ENCODE data around the gene CALML5. TPM values are rescaled to one million over a fixed set of nuclear protein-coding genes. Genes with fewer than 3 reads are reported as not detected.

CALML5 gene
- total and polyA plus RNA-seq, 2 experiments from 2014 or later: not detected

- H2AFZ ChIP-seq: no peak overlapping the region
- TF ChIP-seq EZH2 (IDR thresholded peaks at IDR 0.05; ENCODE audit: insufficient read depth, poor library complexity, severe bottlenecking): no peak
- no peak for TF ChIP-seq EZH2phosphoT487 (IDR thresholded peaks at IDR 0.05; ENCODE audit: insufficient read depth, low read depth)
- H3K36me3 ChIP-seq (ENCODE audit: low read depth): no peaks in the 10 kb centered on the region
- no peak overlapping the region for H3K27ac ChIP-seq
- no peaks in the 10 kb centered on the region for H4K20me1 ChIP-seq (ENCODE audit: insufficient read depth)
- no peaks in the 10 kb centered on the region for H3K27me3 ChIP-seq (replicated peaks; ENCODE audit: insufficient read depth)
- H3K4me3 ChIP-seq: no peak overlapping the region
- no peaks in the 10 kb centered on the region for H3K9me2 ChIP-seq (ENCODE audit: insufficient read depth)
- no peaks in the 10 kb centered on the region for H3K9me3 ChIP-seq (ENCODE audit: low read depth)
- no peaks in the 10 kb centered on the region for H3K79me2 ChIP-seq (ENCODE audit: insufficient read depth)
- H3F3A ChIP-seq (ENCODE audit: insufficient read depth): no peaks in the 10 kb centered on the region
- 72 to 77% methylated on average over 8 of the region's 8 CpGs for WGBS, 2 experiments (ENCODE audit: low coverage in 1 of 2, low lambda C conversion rate in 2 of 2, missing lambda C conversion rate in 2 of 2)
- no peak for DNase-seq
- H3K9ac ChIP-seq: no peak overlapping the region
- in situ Hi-C loops (cut with MboI): no loop called here
- no peak overlapping the region for H3K4me2 ChIP-seq (ENCODE audit: unreplicated experiment)
- H3K4me1 ChIP-seq (ENCODE audit: insufficient read depth): no peaks in the 10 kb centered on the region
Observed at GRCh38 chr10:5494611-5495010, 4.8 kb downstream of the CALML5 start.

- Histone ChIP-seq H3K9me2 (ENCODE audit: insufficient read depth) (no peaks in the 10 kb centered on the region), H3K9me3 (ENCODE audit: low read depth) (no peaks in the 10 kb centered on the region)
Observed at GRCh38 chr10:5493691-5494090, 5.7 kb downstream of the CALML5 start.

GRCh38 chr10:5492929-5493576 lies 6.3 kb downstream of the CALML5 start:
- TF ChIP-seq EZH2 (IDR thresholded peaks at IDR 0.05; ENCODE audit: insufficient read depth, poor library complexity, severe bottlenecking) (no peak), EZH2phosphoT487 (IDR thresholded peaks at IDR 0.05; ENCODE audit: insufficient read depth, low read depth) (no peak)
- Histone ChIP-seq H3K4me2 (ENCODE audit: unreplicated experiment) (no peak overlapping the region), H3K27ac (no peak overlapping the region), H3K9ac (no peak overlapping the region), H3K9me2 (ENCODE audit: insufficient read depth) (no peaks in the 10 kb centered on the region), H3K36me3 (ENCODE audit: low read depth) (no peaks in the 10 kb centered on the region), H3K9me3 (ENCODE audit: low read depth) (no peaks in the 10 kb centered on the region), H3K79me2 (ENCODE audit: insufficient read depth) (no peaks in the 10 kb centered on the region), H3K4me1 (ENCODE audit: insufficient read depth) (no peaks in the 10 kb centered on the region), H4K20me1 (ENCODE audit: insufficient read depth) (no peaks in the 10 kb centered on the region), H3F3A (ENCODE audit: insufficient read depth) (no peaks in the 10 kb centered on the region), H2AFZ (no peak overlapping the region), H3K4me3 (no peak overlapping the region), H3K27me3 (replicated peaks; ENCODE audit: insufficient read depth) (no peaks in the 10 kb centered on the region)
- WGBS, 2 experiments (ENCODE audit: low coverage in 1 of 2, low lambda C conversion rate in 2 of 2, missing lambda C conversion rate in 2 of 2): 75 to 77% methylated on average over 13 of the region's 13 CpGs
- DNase-seq: no peak
- in situ Hi-C loops (cut with MboI): no loop called here

More at GRCh38 chr10:5493691-5494090, 5.7 kb downstream of the CALML5 start:
- in situ Hi-C loops (cut with MboI): no loop called here
- Histone ChIP-seq H3K27me3 (replicated peaks; ENCODE audit: insufficient read depth) (no peaks in the 10 kb centered on the region), H3K4me1 (ENCODE audit: insufficient read depth) (no peaks in the 10 kb centered on the region), H3K36me3 (ENCODE audit: low read depth) (no peaks in the 10 kb centered on the region), H3F3A (ENCODE audit: insufficient read depth) (no peaks in the 10 kb centered on the region), H3K4me3 (no peak overlapping the region), H3K79me2 (ENCODE audit: insufficient read depth) (no peaks in the 10 kb centered on the region), H3K27ac (no peak overlapping the region), H3K4me2 (ENCODE audit: unreplicated experiment) (no peak overlapping the region), H3K9ac (no peak overlapping the region), H2AFZ (no peak overlapping the region), H4K20me1 (ENCODE audit: insufficient read depth) (no peaks in the 10 kb centered on the region)
- TF ChIP-seq EZH2phosphoT487 (IDR thresholded peaks at IDR 0.05; ENCODE audit: insufficient read depth, low read depth): no peak
- no peak for TF ChIP-seq EZH2 (IDR thresholded peaks at IDR 0.05; ENCODE audit: insufficient read depth, poor library complexity, severe bottlenecking)
- 61 to 71% methylated on average over 3 of the region's 3 CpGs for WGBS, 2 experiments (ENCODE audit: low coverage in 1 of 2, low lambda C conversion rate in 2 of 2, missing lambda C conversion rate in 2 of 2)
- DNase-seq: no peak

- Histone ChIP-seq H3K4me2 (ENCODE audit: unreplicated experiment) (no peak overlapping the region), H3K27ac (no peak overlapping the region), H3K27me3 (replicated peaks; ENCODE audit: insufficient read depth) (no peaks in the 10 kb centered on the region), H3K36me3 (ENCODE audit: low read depth) (no peaks in the 10 kb centered on the region), H3K79me2 (ENCODE audit: insufficient read depth) (no peaks in the 10 kb centered on the region), H3K9me2 (ENCODE audit: insufficient read depth) (no peaks in the 10 kb centered on the region), H2AFZ (no peak overlapping the region), H4K20me1 (ENCODE audit: insufficient read depth) (no peaks in the 10 kb centered on the region), H3K9me3 (ENCODE audit: low read depth) (no peaks in the 10 kb centered on the region), H3K4me1 (ENCODE audit: insufficient read depth) (no peaks in the 10 kb centered on the region), H3K4me3 (no peak overlapping the region), H3F3A (ENCODE audit: insufficient read depth) (no peaks in the 10 kb centered on the region), H3K9ac (no peak overlapping the region)
- TF ChIP-seq EZH2phosphoT487 (IDR thresholded peaks at IDR 0.05; ENCODE audit: insufficient read depth, low read depth) (no peak), EZH2 (IDR thresholded peaks at IDR 0.05; ENCODE audit: insufficient read depth, poor library complexity, severe bottlenecking) (no peak)
- DNase-seq: no peak
- WGBS, 2 experiments (ENCODE audit: low coverage in 1 of 2, low lambda C conversion rate in 2 of 2, missing lambda C conversion rate in 2 of 2): 52 to 65% methylated on average over 4 of the region's 4 CpGs
- in situ Hi-C loops (cut with MboI): no loop called here
Observed at GRCh38 chr10:5492322-5492855, 7.0 kb downstream of the CALML5 start.
